NCI-H82 treated with DMSO at 0.1 percent for 48 hours (cell line): ENCODE results near the gene BCLAF1.
A peak's percentile ranks its signal among the peaks of the same experiment; 100 is the strongest.
"Not testable (repeated sequence)": the region's sequence is repeated elsewhere in the genome, so short reads cannot be mapped to it uniquely, and the experiment has no call there.

Experiments used
- DNase-seq: peaks from one replicate; lab custom pipeline; 2025; ENCODE audit not compliant: unreplicated experiment; lab: John Stamatoyannopoulos, UW

Gene BCLAF1

GRCh38 chr6:136309171-136309570, 19.5 kb upstream of the BCLAF1 start:
- no peak for DNase-seq

GRCh38 chr6:136308469-136308868, 18.8 kb upstream of the BCLAF1 start:
- DNase-seq, result not testable (repeated sequence)

GRCh38 chr6:136307351-136307750, 17.7 kb upstream of the BCLAF1 start:
- no peak for DNase-seq

- no peak for DNase-seq
Measured at GRCh38 chr6:136306466-136306865, 16.8 kb upstream of the BCLAF1 start.

- DNase-seq, result no peak
Measured at GRCh38 chr6:136304410-136304809, 14.8 kb upstream of the BCLAF1 start.

- DNase-seq, result no peak
Measured at GRCh38 chr6:136303516-136303915, 13.9 kb upstream of the BCLAF1 start.

GRCh38 chr6:136294621-136295020, 5.0 kb upstream of the BCLAF1 start:
- no peak for DNase-seq

- DNase-seq, result peak; percentile 58
Measured at GRCh38 chr6:136290410-136291010, 864 bp upstream of the BCLAF1 start.

- DNase-seq, result peak; percentile 74
Measured at GRCh38 chr6:136289327-136289578, 393 bp downstream of the BCLAF1 start.

GRCh38 chr6:136288566-136289326, 900 bp downstream of the BCLAF1 start:
- DNase-seq, result no peak

- DNase-seq, result no peak
Measured at GRCh38 chr6:136284909-136285308, 4.7 kb downstream of the BCLAF1 start.

GRCh38 chr6:136282906-136283305, 6.7 kb downstream of the BCLAF1 start:
- no peak for DNase-seq

- DNase-seq, result no peak
Measured at GRCh38 chr6:136280032-136280609, 9.5 kb downstream of the BCLAF1 start.

- DNase-seq, result no peak
Measured at GRCh38 chr6:136274062-136274461, 15.6 kb downstream of the BCLAF1 start.

GRCh38 chr6:136265101-136265500, 24.5 kb downstream of the BCLAF1 start:
- no peak for DNase-seq

GRCh38 chr6:136262940-136263339, 26.7 kb downstream of the BCLAF1 start:
- no peak for DNase-seq

- no peak for DNase-seq
Measured at GRCh38 chr6:136254851-136255466, 34.7 kb downstream of the BCLAF1 start.

GRCh38 chr6:136253734-136254133, 35.9 kb downstream of the BCLAF1 start:
- DNase-seq, result peak; percentile 27

- DNase-seq, result no peak
Measured at GRCh38 chr6:136252441-136252840, 37.2 kb downstream of the BCLAF1 start.

- no peak for DNase-seq
Measured at GRCh38 chr6:136251394-136251793, 38.3 kb downstream of the BCLAF1 start.

- no peak for DNase-seq
Measured at GRCh38 chr6:136250686-136251008, 39.0 kb downstream of the BCLAF1 start.
